Head of caudate nucleus (tissue), 42 donors: ENCODE results near the gene MACF1.
"Not testable (repeated sequence)": the region's sequence is repeated elsewhere in the genome, so short reads cannot be mapped to it uniquely, and the experiment has no call there.

Experiments
- DNase-seq, 42 donors: peaks; one replicate each; pipeline versions ENCODE4 v3.0.0 to v3.0.0-alpha.2; 2020 to 2021; ENCODE audit warnings: mixed read lengths in 7 of 42
- intact Hi-C: fragments of 100-400 bp; cut with DNase I; formaldehyde crosslinking; loops from one replicate; pipeline ENCODE4 v1.15.0; 2022

MACF1 gene

GRCh38 chr1:39508266-39508665, 303.8 kb downstream of the MACF1 start:
- intact Hi-C loops, result no loop called here
- DNase-seq, result no peak

GRCh38 chr1:39508857-39509305, 304.4 kb downstream of the MACF1 start:
- no peak for DNase-seq
- intact Hi-C loops, result no loop called here

- DNase-seq, result peak in 6 of 42 donors; percentile 9 to 44 (median 34)
- intact Hi-C loops, result no loop called here
These were observed 305.0 kb downstream of the MACF1 start for GRCh38 chr1:39509360-39510009.

GRCh38 chr1:39510570-39511186, 306.2 kb downstream of the MACF1 start:
- intact Hi-C loops, result not testable (repeated sequence)

GRCh38 chr1:39511477-39511876, 307.0 kb downstream of the MACF1 start:
- intact Hi-C loops, result not testable (repeated sequence)

More at GRCh38 chr1:39510570-39511186, 306.2 kb downstream of the MACF1 start:
- not testable (repeated sequence) for DNase-seq

GRCh38 chr1:39512234-39512847, 307.8 kb downstream of the MACF1 start:
- intact Hi-C loops, DNase-seq: not testable (repeated sequence)

More at GRCh38 chr1:39511477-39511876, 307.0 kb downstream of the MACF1 start:
- not testable (repeated sequence) for DNase-seq

GRCh38 chr1:39514710-39515124, 310.2 kb downstream of the MACF1 start:
- intact Hi-C loops, result not testable (repeated sequence)

GRCh38 chr1:39515131-39516086, 310.9 kb downstream of the MACF1 start:
- intact Hi-C loops, DNase-seq: not testable (repeated sequence)

More at GRCh38 chr1:39514710-39515124, 310.2 kb downstream of the MACF1 start:
- peak in 1 of 42 donors; percentile 43 for DNase-seq

GRCh38 chr1:39516841-39517240, 312.3 kb downstream of the MACF1 start:
- DNase-seq, result peak in 1 of 42 donors; percentile 14
- intact Hi-C loops, result not testable (repeated sequence)

- peak in 1 of 42 donors; percentile 1 for DNase-seq
- intact Hi-C loops, result not testable (repeated sequence)
These were observed 313.4 kb downstream of the MACF1 start for GRCh38 chr1:39517936-39518335.

- intact Hi-C loops, DNase-seq: not testable (repeated sequence)
These were observed 314.9 kb downstream of the MACF1 start for GRCh38 chr1:39519376-39519775.

- intact Hi-C loops, DNase-seq: not testable (repeated sequence)
These were observed 317.7 kb downstream of the MACF1 start for GRCh38 chr1:39522221-39522620.

GRCh38 chr1:39522661-39523567, 318.4 kb downstream of the MACF1 start:
- DNase-seq, result peak in 1 of 42 donors; percentile 26
- intact Hi-C loops, result no loop called here

- DNase-seq, result no peak
- intact Hi-C loops, result no loop called here
These were observed 319.7 kb downstream of the MACF1 start for GRCh38 chr1:39524171-39524570.

- DNase-seq, result no peak
- intact Hi-C loops, result no loop called here
These were observed 320.3 kb downstream of the MACF1 start for GRCh38 chr1:39524591-39525365.

- intact Hi-C loops, result no loop called here
- no peak for DNase-seq
These were observed 321.1 kb downstream of the MACF1 start for GRCh38 chr1:39525366-39526165.
